H1 (cell line): ENCODE data around the gene SLIT3. TPM values are rescaled to one million over a fixed set of nuclear protein-coding genes. Genes with fewer than 3 reads are reported as not detected.
A peak's percentile ranks its signal among the peaks of the same experiment; 100 is the strongest.

Experiments
- CTCF ChIA-PET: fragments of 300-600 bp; sonication (Branson Sonifier 250); formaldehyde crosslinking; loops from one replicate; lab custom pipeline; 2021; ENCODE audit not compliant: partially characterized antibody; lab: Charles Lee
- POLR2A ChIA-PET: fragments of 300-600 bp; sonication (Branson Sonifier 250); formaldehyde crosslinking; loops from one replicate; lab custom pipeline; 2021; ENCODE audit warnings: inconsistent platforms; ENCODE audit not compliant: partially characterized antibody; lab: Charles Lee
- DNase-seq, 2 experiments: peaks; one replicate each; pipeline versions ENCODE4 v3.0.0 to v3.0.0-alpha.2; 2010 to 2022; ENCODE audit warnings: low spot score in 2 of 2, low read depth in 1 of 2, mixed read lengths in 1 of 2
- FAIRE-seq: peaks from 2 replicates; lab custom pipeline; 2011; peaks lifted over from hg19 to GRCh38; lab: Jason Lieb, UNC
- H2AFZ ChIP-seq: 2 replicates; pipeline ENCODE4 v1.8.1; 2012; ENCODE audit warnings: low read length, inconsistent platforms
- H2AK5ac ChIP-seq: 2 replicates; pipeline ENCODE4 v1.6.1; 2013; ENCODE audit warnings: low read depth, low read length
- H2BK120ac ChIP-seq: replicated peaks from 2 replicates; pipeline ENCODE3; 2013; ENCODE audit warnings: low read depth, low read length, inconsistent platforms
- H2BK12ac ChIP-seq: 2 replicates; pipeline ENCODE4 v1.6.1; 2013; ENCODE audit warnings: low read depth, low read length
- H2BK15ac ChIP-seq: 2 replicates; pipeline ENCODE4 v1.6.1; 2013; ENCODE audit warnings: low read length
- H2BK20ac ChIP-seq: 2 replicates; pipeline ENCODE4 v1.6.1; 2013; ENCODE audit warnings: low read length
- H2BK5ac ChIP-seq: 2 replicates; pipeline ENCODE4 v1.6.1; 2013; ENCODE audit warnings: low read depth, low read length
- H3K14ac ChIP-seq: 2 replicates; pipeline ENCODE4 v1.6.1; 2013; ENCODE audit warnings: inconsistent platforms; ENCODE audit not compliant: insufficient read length
- H3K18ac ChIP-seq: 2 replicates; pipeline ENCODE4 v1.6.1; 2013; ENCODE audit warnings: low read length; ENCODE audit errors: extremely low read depth
- H3K23ac ChIP-seq: 2 replicates; pipeline ENCODE4 v1.6.1; 2013; ENCODE audit warnings: inconsistent platforms; ENCODE audit not compliant: insufficient read length
- H3K23me2 ChIP-seq: 2 replicates; pipeline ENCODE4 v1.6.1; 2013; ENCODE audit warnings: low read depth, low read length
- H3K27ac ChIP-seq: 2 replicates; pipeline ENCODE4 v1.6.1; 2011; ENCODE audit warnings: low read depth, low read length, inconsistent platforms
- H3K27me3 ChIP-seq, 4 experiments: replicated peaks in 1 of 4; 1 replicate in 1 of 4; 2 replicates in 3 of 4; pipeline versions ENCODE4 v1.6.1 to v1.8.1; 2011 to 2013; ENCODE audit warnings: low read length in 3 of 4, mild to moderate bottlenecking in 3 of 4, inconsistent platforms in 2 of 4, mixed read lengths in 2 of 4, moderate library complexity in 1 of 4; ENCODE audit not compliant: control insufficient read depth in 3 of 4, insufficient read depth in 3 of 4; ENCODE audit errors: extremely low read depth in 1 of 4
- H3K36me3 ChIP-seq, 4 experiments: 2 replicates each; pipeline versions ENCODE4 v1.6.1 to v1.8.1; 2011 to 2013; ENCODE audit warnings: mild to moderate bottlenecking in 4 of 4, low read length in 3 of 4, moderate library complexity in 2 of 4, control low read depth in 1 of 4, inconsistent platforms in 1 of 4; ENCODE audit not compliant: insufficient read depth in 4 of 4, control insufficient read depth in 2 of 4
- H3K4ac ChIP-seq: replicated peaks from 2 replicates; pipeline ENCODE3; 2013; ENCODE audit warnings: low read length, low read depth, mixed read lengths, inconsistent platforms; ENCODE audit not compliant: insufficient read length
- H3K4me1 ChIP-seq, 4 experiments: replicated peaks in 1 of 4; 1 replicate in 1 of 4; 2 replicates in 3 of 4; pipeline versions ENCODE4 v1.6.1 to v1.8.1; 2011 to 2013; ENCODE audit warnings: low read length in 3 of 4, inconsistent platforms in 2 of 4, mixed read lengths in 1 of 4; ENCODE audit not compliant: insufficient read depth in 4 of 4, control insufficient read depth in 3 of 4
- H3K4me2 ChIP-seq, 2 experiments: 2 replicates each; pipeline versions ENCODE4 v1.6.1 to v1.8.1; 2011 to 2013; ENCODE audit warnings: low read depth in 2 of 2, low read length in 2 of 2, control low read depth in 1 of 2, inconsistent platforms in 1 of 2, mild to moderate bottlenecking in 1 of 2; ENCODE audit not compliant: insufficient read depth in 1 of 2
- H3K4me3 ChIP-seq, 4 experiments: fragments of 200-600, 300-600 bp in 1 of 4; sonication (generic), shearing (Covaris generic), sonication (Bioruptor Twin) in 1 of 4; 2 replicates each; pipeline versions ENCODE4 v1.5.1 to v1.8.1; 2011 to 2016; ENCODE audit warnings: low read length in 4 of 4, low read depth in 3 of 4, control low read depth in 2 of 4, inconsistent platforms in 2 of 4, mild to moderate bottlenecking in 2 of 4, mixed read lengths in 1 of 4, moderate library complexity in 1 of 4; ENCODE audit not compliant: insufficient read depth in 2 of 4; ENCODE audit errors: extremely low read depth in 1 of 4
- H3K56ac ChIP-seq: replicated peaks from 2 replicates; pipeline ENCODE3; 2013; ENCODE audit warnings: low read depth, mild to moderate bottlenecking, mixed read lengths, low read length, inconsistent platforms; ENCODE audit not compliant: insufficient read length
- H3K79me1 ChIP-seq: 2 replicates; pipeline ENCODE4 v1.6.1; 2013; ENCODE audit warnings: low read depth, low read length, control low read depth
- H3K79me2 ChIP-seq, 2 experiments: 2 replicates each; pipeline versions ENCODE4 v1.6.1 to v1.8.1; 2012 to 2013; ENCODE audit warnings: low read length in 2 of 2, mild to moderate bottlenecking in 2 of 2, inconsistent platforms in 1 of 2; ENCODE audit not compliant: insufficient read depth in 2 of 2, control insufficient read depth in 1 of 2
- H3K9ac ChIP-seq, 4 experiments: replicated peaks in 1 of 4; 1 replicate in 1 of 4; 2 replicates in 3 of 4; pipeline versions ENCODE4 v1.6.1 to v1.8.1; 2011 to 2013; ENCODE audit warnings: low read depth in 3 of 4, low read length in 3 of 4, control low read depth in 2 of 4, mild to moderate bottlenecking in 2 of 4, moderate library complexity in 2 of 4, inconsistent platforms in 1 of 4; ENCODE audit errors: extremely low read depth in 1 of 4
- H3K9me3 ChIP-seq, 2 experiments: 2 replicates each; pipeline versions ENCODE4 v1.6.1 to v1.8.1; 2012 to 2013; ENCODE audit warnings: mild to moderate bottlenecking in 2 of 2, moderate library complexity in 2 of 2, control low read depth in 1 of 2, inconsistent platforms in 1 of 2, low read depth in 1 of 2, low read length in 1 of 2, mixed read lengths in 1 of 2; ENCODE audit not compliant: insufficient read depth in 2 of 2
- H4K20me1 ChIP-seq, 2 experiments: replicated peaks in 1 of 2; 2 replicates each; pipeline versions ENCODE3 to v1.8.1; 2011 to 2013; ENCODE audit warnings: inconsistent platforms in 2 of 2, low read length in 2 of 2, mild to moderate bottlenecking in 1 of 2; ENCODE audit not compliant: insufficient read depth in 2 of 2, control insufficient read depth in 1 of 2
- H4K5ac ChIP-seq: 2 replicates; pipeline ENCODE4 v1.6.1; 2013; ENCODE audit warnings: low read length, low read depth, mixed read lengths, inconsistent platforms; ENCODE audit not compliant: insufficient read length
- H4K8ac ChIP-seq: 2 replicates; pipeline ENCODE4 v1.8.0; 2013; ENCODE audit warnings: mild to moderate bottlenecking, moderate library complexity, low read length, inconsistent platforms; ENCODE audit not compliant: insufficient read depth; ENCODE audit errors: extremely low read depth
- H4K91ac ChIP-seq: replicated peaks from 2 replicates; pipeline ENCODE3; 2013; ENCODE audit warnings: low read length, mixed read lengths, inconsistent platforms; ENCODE audit not compliant: insufficient read length
- BCL11A ChIP-seq, 2 experiments: IDR thresholded peaks; one replicate each; pipeline ENCODE4 v1.6.1; 2011; ENCODE audit warnings: low read depth in 2 of 2, low read length in 2 of 2, mild to moderate bottlenecking in 2 of 2
- CEBPB ChIP-seq: IDR thresholded peaks from 2 replicates; pipeline ENCODE4 v1.6.1; 2012; ENCODE audit warnings: low read depth, low read length
- CHD2 ChIP-seq: IDR thresholded peaks from 2 replicates; pipeline ENCODE4 v1.6.1; 2012; ENCODE audit warnings: low read length, improper control_type of control experiment
- CTBP2 ChIP-seq: IDR thresholded peaks from 2 replicates; pipeline ENCODE4 v1.7.0; 2011; ENCODE audit warnings: borderline replicate concordance, mild to moderate bottlenecking, moderate library complexity, mixed read lengths, low read length; ENCODE audit not compliant: insufficient read depth, insufficient read length
- EGR1 ChIP-seq: IDR thresholded peaks from 2 replicates; pipeline ENCODE4 v1.6.1; 2011; ENCODE audit warnings: low read depth, low read length, borderline replicate concordance
- FOSL1 ChIP-seq: IDR thresholded peaks from 2 replicates; pipeline ENCODE4 v1.6.1; 2011; ENCODE audit warnings: mild to moderate bottlenecking, low read depth, low read length, moderate library complexity; ENCODE audit not compliant: insufficient read depth
- KDM4A ChIP-seq: IDR thresholded peaks from one replicate; pipeline ENCODE4 v1.7.1; 2012; ENCODE audit warnings: low read depth, mild to moderate bottlenecking, moderate library complexity, low read length, inconsistent platforms; ENCODE audit not compliant: severe bottlenecking
- RAD21 ChIP-seq, 2 experiments: IDR thresholded peaks in 1 of 2; conservative IDR thresholded peaks in 1 of 2; 2 replicates each; pipeline ENCODE4 v1.6.1; 2011; ENCODE audit warnings: low read depth in 2 of 2, low read length in 2 of 2, improper control_type of control experiment in 1 of 2, inconsistent platforms in 1 of 2, mild to moderate bottlenecking in 1 of 2, moderate library complexity in 1 of 2
- SIRT6 ChIP-seq: IDR thresholded peaks from one replicate; pipeline ENCODE4 v1.7.1; 2012; ENCODE audit warnings: low read length, inconsistent platforms
- SUZ12 ChIP-seq: fragments of 200-600 bp; sonication (generic); IDR thresholded peaks from 2 replicates; pipeline ENCODE4 v1.6.1; 2012; ENCODE audit warnings: mild to moderate bottlenecking, inconsistent platforms, low read length, moderate library complexity, mixed read lengths
- WGBS, 2 experiments: shearing (Covaris generic) in 1 of 2; methylation state at CpG; one replicate each; pipeline versions ENCODE4 v1.1.6 to v1.1.7; 2013 to 2015; ENCODE audit warnings: low lambda C conversion rate in 2 of 2, mixed read lengths in 2 of 2, inconsistent platforms in 1 of 2, low coverage in 1 of 2, missing lambda C conversion rate in 1 of 2; ENCODE audit not compliant: insufficient replicate concordance in 2 of 2, insufficient coverage in 1 of 2, insufficient read length in 1 of 2; ENCODE audit errors: extremely low coverage in 1 of 2, missing lambda C conversion rate in 1 of 2; 5-methylcytosine and 5-hydroxymethylcytosine counted together
- polyA plus RNA-seq, 7 experiments: library from polyadenylated mRNA; depleted of rRNA in 3 of 7; stranded (reverse) in 5 of 7; unstranded in 2 of 7; fragments of >200 nt in 5 of 7; fragments of 200-250 nt in 2 of 7; gene quantifications; 1 replicate in 5 of 7; 2 replicates in 1 of 7; 4 replicates in 1 of 7; pipeline versions ENCODE4 v1.2.1 to v1.2.3, GENCODE V29; 2011 to 2013; ENCODE audit warnings: missing spikeins in 2 of 7, mixed read lengths in 2 of 7
- total RNA-seq: library from RNA; stranded (reverse); fragmentation: NEBNext Ultra II Directional; extraction: Animal tissue kit (Norgen Biotek cat#: 25700); gene quantifications from 2 replicates; pipeline ENCODE4 v1.2.1, GENCODE V29; 2021
- TF ChIP-seq, protein P1 (sequence below): IDR thresholded peaks from 2 replicates; pipeline ENCODE4 v1.6.1; 2012; ENCODE audit warnings: inconsistent platforms

SLIT3 gene
- total and polyA plus RNA-seq, 2 of the 8 experiments (the other 6 are each of a cell fraction or from before 2014, with no cell fraction given): 1.1 to 1.2 TPM

DNA sequence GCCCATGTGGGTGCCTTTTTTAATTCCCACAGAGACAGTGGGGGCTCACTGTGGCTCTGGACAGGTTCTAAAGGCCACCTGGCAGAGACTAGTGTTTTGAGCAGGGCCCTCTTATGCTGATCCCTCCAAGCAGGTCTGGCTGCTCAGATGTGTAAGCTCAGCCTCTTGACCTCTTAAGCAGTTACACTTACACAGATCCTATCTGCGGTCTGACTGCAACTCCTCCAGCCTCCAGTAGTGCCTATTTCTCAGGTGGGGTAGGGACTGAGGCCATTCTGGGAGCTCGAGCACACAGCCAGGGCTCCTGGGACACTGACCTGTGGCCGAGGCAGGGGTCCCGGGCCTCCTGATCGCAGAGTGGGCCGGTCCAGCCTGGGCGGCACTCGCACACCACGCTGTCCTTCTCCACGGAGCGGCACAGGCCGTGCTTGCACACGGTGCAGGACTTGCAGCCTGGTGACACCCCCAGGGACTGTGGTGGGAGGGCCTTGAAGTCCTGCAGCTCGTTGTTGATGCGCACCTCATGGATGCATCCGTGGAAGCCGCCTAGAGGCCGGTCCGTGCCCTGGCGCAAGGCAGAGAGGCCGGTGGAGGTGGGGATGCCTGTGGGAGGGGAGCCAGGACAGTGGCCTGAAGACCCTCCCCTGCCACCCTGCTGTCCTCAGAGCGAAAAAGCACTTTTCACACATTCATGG lies 629.9 kb downstream of the SLIT3 start:
- ChIA-PET POLR2A (no interaction called here), CTCF (interaction anchor here (0.6 to 2.8 kb wide), 13 partner anchors 10 to 206 kb away, joined by 3 to 18 read pairs (median 3); no protein-coding TSS in a partner anchor)
- Histone ChIP-seq H3K4me1 (0 out of 7 replicates have a peak, but pooled peaks cover 0 to 2% (median 0%) of the 10 kb centered on the region in 4 experiments), H2BK5ac (0 out of 2 replicates have a peak overlapping the region, but pooled peaks have one; percentile 29), H3K23ac (no peak overlapping the region), H3K4me2 (no peak overlapping the region), H2AK5ac (no peak overlapping the region), H3K23me2 (peaks cover 4% of the 10 kb centered on the region; the same call in 1 of the 2 replicates), H3K14ac (no peak overlapping the region), H3K4ac (no peak overlapping the region), H3K79me2 (no peaks in the 10 kb centered on the region), H2BK15ac (peak overlapping the region; percentile 25; the same call in 1 of the 2 replicates), H4K5ac (no peak overlapping the region), H4K8ac (peak overlapping the region; percentile 89), H4K91ac (peak overlapping the region; percentile 75), H3K27me3 (no peaks in the 10 kb centered on the region), H4K20me1 (no peaks in the 10 kb centered on the region), H2BK20ac (no peak overlapping the region), H2BK12ac (0 out of 2 replicates have a peak overlapping the region, but pooled peaks have one; percentile 17), H3K27ac (no peak overlapping the region), H2AFZ (no peak overlapping the region), H3K9me3 (no peaks in the 10 kb centered on the region), H3K56ac (no peak overlapping the region), H2BK120ac (no peak overlapping the region), H3K9ac (no peak overlapping the region), H3K79me1 (no peaks in the 10 kb centered on the region), H3K36me3 (no peaks in the 10 kb centered on the region), H3K4me3 (no peak overlapping the region), H3K18ac (peak overlapping the region; percentile 55; the same call in 1 of the 2 replicates)
- peak in 1 of 2 experiments; percentile 75 for DNase-seq
- 79% methylated on average over 20 of the region's 22 CpGs; no CpG with 5 or more reads in 1 of the 2 experiments for WGBS, 2 experiments
- FAIRE-seq: no peak
- TF ChIP-seq FOSL1 (no peak), SIRT6 (no peak), KDM4A (no peak), EGR1 (no peak), SUZ12 (no peak), CHD2 (no peak), RAD21 (IDR thresholded peaks at IDR 0.05 in 1 of 2, conservative IDR thresholded peaks at IDR 0.05 in 1 of 2; ENCODE audit: low read depth in 2 of 2, low read length in 2 of 2) (peak; percentile 29 to 42; a peak in 2 of 4 replicates), BCL11A (IDR thresholded peaks at IDR 0.05; ENCODE audit: low read depth in 2 of 2, low read length in 2 of 2) (no peak), CEBPB (no peak), CTBP2 (no peak)
- TF ChIP-seq, protein P1, sequence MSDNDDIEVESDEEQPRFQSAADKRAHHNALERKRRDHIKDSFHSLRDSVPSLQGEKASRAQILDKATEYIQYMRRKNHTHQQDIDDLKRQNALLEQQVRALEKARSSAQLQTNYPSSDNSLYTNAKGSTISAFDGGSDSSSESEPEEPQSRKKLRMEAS: peak; percentile 65
